Measurements from ENCODE around the gene ERCC8. TPM values are rescaled to one million over a fixed set of nuclear protein-coding genes. Genes with fewer than 3 reads are reported as not detected.
A peak's percentile ranks its signal among the peaks of the same experiment; 100 is the strongest.

ERCC8 gene
- total and polyA plus RNA-seq, 9 of the 15 experiments (the other 6 are each of a cell fraction or from before 2014, with no cell fraction given): 10.1 to 41.8 (median 24.4) TPM

GRCh38 chr5:60944904-60945812, at the start of gene ERCC8, which contains the start of gene NDUFAF2 (continued):
- no peak for TF ChIP-seq NCOA2 (IDR thresholded peaks at IDR 0.05; ENCODE audit: partially characterized antibody in 2 of 2)
- peak; percentile 72 for TF ChIP-seq HNRNPLL (IDR thresholded peaks at IDR 0.05; ENCODE audit: low read depth, low read length, poor library complexity, severe bottlenecking)
- TF ChIP-seq CSDE1 (IDR thresholded peaks at IDR 0.05): no peak
- no peak for TF ChIP-seq ZNF133 (CRISPR knock-in tag; IDR thresholded peaks at IDR 0.05)
- TF ChIP-seq FUS (optimal IDR thresholded peaks at IDR 0.05; ENCODE audit: low read depth, low read length): no peak
- no peak for TF ChIP-seq JUNB (CRISPR knock-in tag; conservative IDR thresholded peaks at IDR 0.05)
- no peak for TF ChIP-seq GABPA (tag; conservative IDR thresholded peaks at IDR 0.05; ENCODE audit: low read depth)
- no peak for TF ChIP-seq STAG1 (CRISPR knock-in tag; IDR thresholded peaks at IDR 0.05; ENCODE audit: borderline replicate concordance)
- TF ChIP-seq BCLAF1 (IDR thresholded peaks at IDR 0.05; ENCODE audit: borderline replicate concordance in 1 of 2, control insufficient read depth in 1 of 2, low read depth in 2 of 2, low read length in 1 of 2): no peak
- TF ChIP-seq, protein P1, sequence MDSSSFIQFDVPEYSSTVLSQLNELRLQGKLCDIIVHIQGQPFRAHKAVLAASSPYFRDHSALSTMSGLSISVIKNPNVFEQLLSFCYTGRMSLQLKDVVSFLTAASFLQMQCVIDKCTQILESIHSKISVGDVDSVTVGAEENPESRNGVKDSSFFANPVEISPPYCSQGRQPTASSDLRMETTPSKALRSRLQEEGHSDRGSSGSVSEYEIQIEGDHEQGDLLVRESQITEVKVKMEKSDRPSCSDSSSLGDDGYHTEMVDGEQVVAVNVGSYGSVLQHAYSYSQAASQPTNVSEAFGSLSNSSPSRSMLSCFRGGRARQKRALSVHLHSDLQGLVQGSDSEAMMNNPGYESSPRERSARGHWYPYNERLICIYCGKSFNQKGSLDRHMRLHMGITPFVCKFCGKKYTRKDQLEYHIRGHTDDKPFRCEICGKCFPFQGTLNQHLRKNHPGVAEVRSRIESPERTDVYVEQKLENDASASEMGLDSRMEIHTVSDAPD (CRISPR knock-in tag; IDR thresholded peaks at IDR 0.05): no peak
- TF ChIP-seq EP400 (IDR thresholded peaks at IDR 0.05): peak; percentile 94
- TF ChIP-seq CBX2 (IDR thresholded peaks at IDR 0.05; ENCODE audit: insufficient read depth, low read length, poor library complexity, severe bottlenecking): no peak
- no peak for TF ChIP-seq ZNF23 (CRISPR knock-in tag; IDR thresholded peaks at IDR 0.05)
- no peak for TF ChIP-seq SMARCB1 (IDR thresholded peaks at IDR 0.05; ENCODE audit: insufficient read length, low read depth)
- TF ChIP-seq HNRNPUL1 (IDR thresholded peaks at IDR 0.05; ENCODE audit: low read length): no peak
- TF ChIP-seq RFX7 (CRISPR knock-in tag; IDR thresholded peaks at IDR 0.05): no peak
- no peak for TF ChIP-seq SRSF9 (IDR thresholded peaks at IDR 0.05; ENCODE audit: borderline replicate concordance, low read depth, low read length)
- TF ChIP-seq FOXM1 (IDR thresholded peaks at IDR 0.05; ENCODE audit: low read depth): no peak
- no peak for TF ChIP-seq FOXM1 (CRISPR knock-in tag; IDR thresholded peaks at IDR 0.05; ENCODE audit: low read depth)
- no peak for TF ChIP-seq ZNF354B (CRISPR knock-in tag; IDR thresholded peaks at IDR 0.05)
- TF ChIP-seq SAP30 (IDR thresholded peaks at IDR 0.05; ENCODE audit: borderline replicate concordance, insufficient read depth, low read depth, low read length, poor library complexity, severe bottlenecking): peak; percentile 85
- peak; percentile 82 for TF ChIP-seq NFYB (IDR thresholded peaks at IDR 0.05; ENCODE audit: extremely low read depth, insufficient read length)
- no peak for TF ChIP-seq ZNF174 (CRISPR knock-in tag; IDR thresholded peaks at IDR 0.05)
- no peak for TF ChIP-seq CREB1 (IDR thresholded peaks at IDR 0.05)
- TF ChIP-seq CREB1 (CRISPR knock-in tag; IDR thresholded peaks at IDR 0.05): no peak; the same call in 1 of the 2 replicates

Measured in K562 (cell line).